Germinal center (tissue), 1 donor: ENCODE results near the gene KCTD17.

Experiments used
- DNase-seq: peaks from one replicate; pipeline ENCODE4 v3.0.0; 2012; ENCODE audit warnings: mixed read lengths, low spot score

The KCTD17 gene

GRCh38 chr22:37080438-37080837 is 28.9 kb downstream of the KCTD17 start:
- DNase-seq: no peak

- no peak for DNase-seq
Observed at GRCh38 chr22:37080838-37081237, 29.3 kb downstream of the KCTD17 start.

DNA sequence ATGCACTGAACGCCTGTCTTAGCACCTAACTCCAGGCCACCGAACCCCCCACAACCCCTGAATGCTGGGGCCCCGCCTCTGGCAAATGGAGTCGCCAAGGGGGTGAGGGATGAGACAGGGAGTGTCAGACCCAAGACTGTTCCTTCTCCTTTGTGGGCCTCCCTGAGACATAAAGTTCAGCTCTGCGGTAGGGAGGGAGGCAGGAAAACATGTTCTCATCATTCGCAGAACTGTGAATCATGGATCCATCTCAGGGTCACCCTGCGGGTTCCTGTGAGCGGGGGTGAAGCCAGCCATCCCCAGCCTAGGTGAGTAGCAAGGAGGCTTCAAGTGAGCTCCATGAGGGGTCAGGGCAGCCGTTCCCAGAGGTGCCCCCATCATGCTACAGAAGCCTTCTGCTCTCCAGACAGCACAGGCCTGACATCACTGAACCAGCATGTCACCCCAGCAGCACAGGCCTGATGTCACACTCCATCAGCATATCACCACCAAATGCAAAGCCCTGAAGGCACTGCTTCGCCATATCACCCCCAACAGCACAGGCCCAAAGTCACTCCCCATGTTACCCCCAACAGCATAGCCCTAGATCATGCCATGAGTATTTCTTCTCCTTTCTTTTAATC is 30.8 kb downstream of the KCTD17 start:
- no peak for DNase-seq

DNA sequence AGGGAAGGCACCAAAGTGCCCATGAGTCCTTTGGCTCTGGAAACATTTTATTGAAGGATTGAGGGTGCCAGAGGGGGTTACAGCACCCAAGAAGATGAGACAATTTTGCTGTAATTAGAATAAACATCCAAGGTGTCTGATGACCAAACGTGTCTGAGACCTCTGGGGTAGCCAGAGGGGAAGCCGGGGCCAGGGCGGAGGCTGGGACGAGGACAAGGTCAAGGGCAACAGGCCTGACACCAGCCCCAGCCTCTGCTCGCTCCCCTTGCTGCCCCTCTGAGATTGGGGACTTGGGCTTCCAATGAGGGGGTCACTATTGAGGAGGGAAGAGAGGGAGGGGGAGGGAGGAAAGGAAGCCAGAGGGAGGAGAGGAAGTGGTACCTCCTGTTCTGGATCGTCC is 32.4 kb downstream of the KCTD17 start:
- no peak for DNase-seq

DNA sequence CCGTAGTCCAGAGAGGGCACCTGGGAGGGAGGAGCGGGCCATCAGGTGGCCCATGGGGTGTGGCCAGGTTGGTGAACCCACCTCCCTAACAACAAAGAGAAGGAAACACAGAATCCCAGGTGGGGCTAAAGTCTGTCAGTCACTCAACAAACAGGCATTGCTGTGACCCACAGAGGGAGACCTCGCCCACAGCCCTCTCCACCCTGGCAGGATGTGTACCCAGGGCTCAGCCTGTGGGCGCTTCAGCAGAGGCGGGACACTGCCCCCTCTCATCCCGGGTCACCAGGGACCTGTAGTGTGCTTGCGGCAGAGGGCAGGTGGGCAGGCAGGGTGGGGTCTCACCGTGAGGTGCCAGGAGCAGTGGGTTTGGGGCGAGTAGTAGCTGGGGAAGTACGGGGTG is 32.8 kb downstream of the KCTD17 start:
- no peak for DNase-seq

DNA sequence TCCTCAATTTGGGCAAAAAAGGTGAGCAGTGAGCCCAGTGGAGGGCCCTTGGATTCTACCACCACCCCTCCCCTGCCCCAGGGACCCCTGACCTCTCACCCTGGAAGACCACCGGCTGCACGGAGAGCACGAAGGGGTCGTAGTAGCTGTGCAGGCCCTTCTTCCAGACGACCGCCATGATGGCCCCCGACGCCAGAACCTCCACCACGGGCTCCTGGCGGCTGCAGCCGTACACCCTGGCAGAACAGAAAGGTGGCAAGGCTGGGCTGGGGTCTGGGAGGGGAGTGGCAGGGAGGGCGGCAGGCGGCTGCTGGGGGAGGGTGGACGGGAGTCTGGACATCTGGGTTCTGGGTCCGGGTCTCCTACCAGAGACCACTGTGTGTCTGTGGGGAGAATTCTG is 34.6 kb downstream of the KCTD17 start:
- DNase-seq: no peak

DNA sequence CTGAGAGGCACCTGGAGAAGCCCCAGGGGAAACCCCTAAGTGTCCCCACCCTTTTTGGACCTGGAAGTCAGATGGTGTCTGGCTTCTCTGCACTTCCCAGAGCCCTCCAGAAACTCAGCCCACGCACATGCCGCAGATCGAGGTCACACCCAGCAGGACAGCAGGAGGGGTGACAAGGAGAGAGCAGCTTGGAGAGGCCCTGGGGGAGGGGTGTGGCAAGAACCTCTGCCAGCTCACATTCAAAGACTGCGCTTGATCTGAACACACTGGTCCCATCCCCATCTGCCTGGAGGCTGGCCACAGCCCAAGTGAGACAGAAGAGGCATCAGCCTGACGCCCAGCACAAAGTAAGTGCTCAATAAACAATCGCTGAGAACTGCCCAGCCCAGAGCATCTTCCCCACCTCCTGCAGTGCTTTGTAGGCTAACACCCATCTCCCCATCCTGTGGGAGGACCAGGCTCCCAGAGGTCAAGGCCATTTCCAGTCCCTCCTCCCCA is 36.6 kb downstream of the KCTD17 start:
- no peak for DNase-seq

DNA sequence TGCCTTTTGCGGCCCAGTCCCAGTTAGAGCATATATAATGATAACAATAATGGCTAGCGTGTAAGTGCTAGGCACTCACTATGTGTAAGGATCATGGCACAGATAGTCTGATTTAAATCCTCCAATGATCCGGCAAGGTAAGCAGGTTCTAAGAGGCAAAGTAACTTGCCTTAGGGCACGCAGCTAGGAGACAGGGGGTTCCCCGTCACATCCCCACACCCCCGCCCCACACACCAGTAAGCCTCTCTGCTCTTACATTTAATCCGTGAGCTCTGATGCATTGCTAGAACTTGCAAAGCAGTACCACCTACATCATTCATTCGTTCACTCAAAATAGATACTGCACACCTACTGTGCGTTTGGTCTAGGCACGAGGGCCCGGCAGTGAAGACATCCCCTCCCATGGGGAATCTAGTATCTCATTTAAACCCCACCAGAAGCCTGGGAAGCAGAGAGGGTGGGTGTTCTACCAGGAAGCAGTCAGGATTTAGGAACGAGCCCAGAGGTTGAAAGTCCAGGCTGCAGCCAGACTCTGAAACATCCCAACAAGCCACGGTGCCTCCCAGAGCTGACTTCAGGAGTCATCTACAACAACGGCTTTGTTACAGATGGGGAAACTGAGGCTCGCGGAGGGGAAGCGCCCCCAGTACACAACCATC is 37.3 kb downstream of the KCTD17 start:
- no peak for DNase-seq

GRCh38 chr22:37089434-37089833 is 37.9 kb downstream of the KCTD17 start:
- DNase-seq: no peak

- no peak for DNase-seq
Observed at GRCh38 chr22:37090920-37091695, 39.6 kb downstream of the KCTD17 start.

GRCh38 chr22:37091994-37092393 is 40.5 kb downstream of the KCTD17 start:
- DNase-seq: no peak

GRCh38 chr22:37092997-37093396 is 41.5 kb downstream of the KCTD17 start:
- no peak for DNase-seq

DNA sequence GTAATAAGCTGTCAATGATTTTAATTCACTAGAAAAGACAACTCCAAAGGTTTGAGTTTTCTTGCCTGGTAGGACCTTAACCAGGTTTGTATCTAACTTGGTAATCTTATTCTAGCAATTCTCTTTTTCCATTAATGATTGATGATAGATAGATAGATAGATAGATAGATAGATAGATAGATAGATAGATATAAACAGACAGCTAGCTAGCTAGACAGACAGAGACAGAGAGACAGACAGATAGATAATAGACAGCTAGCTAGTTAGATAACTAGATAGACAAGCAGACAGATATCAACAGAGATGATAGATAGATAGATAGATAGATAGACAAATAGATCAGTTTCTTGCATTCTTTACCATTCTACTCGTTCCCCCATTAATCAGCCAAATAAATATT is 42.7 kb downstream of the KCTD17 start:
- no peak for DNase-seq

- no peak for DNase-seq
Observed at GRCh38 chr22:37095113-37095512, 43.6 kb downstream of the KCTD17 start.

DNA sequence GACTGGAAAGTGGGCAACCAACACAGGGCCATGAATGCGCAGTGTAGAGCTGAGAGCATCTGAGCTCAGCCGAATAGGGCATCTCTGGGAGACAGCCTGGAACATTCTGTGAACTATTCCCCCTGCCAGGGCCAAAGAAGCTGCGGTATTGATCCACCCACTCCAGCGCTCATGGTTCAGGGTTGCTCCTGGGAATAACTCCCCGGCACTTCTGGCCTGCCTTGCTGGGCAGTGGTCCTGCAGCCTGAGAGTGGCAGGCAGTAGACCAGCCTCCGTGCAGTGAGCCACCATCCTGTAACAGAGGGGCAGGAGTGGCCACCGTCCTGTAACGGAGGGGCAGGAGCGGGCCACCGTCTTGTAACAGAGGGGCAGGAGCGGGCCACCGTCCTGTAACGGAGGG is 45.8 kb downstream of the KCTD17 start:
- no peak for DNase-seq

DNA sequence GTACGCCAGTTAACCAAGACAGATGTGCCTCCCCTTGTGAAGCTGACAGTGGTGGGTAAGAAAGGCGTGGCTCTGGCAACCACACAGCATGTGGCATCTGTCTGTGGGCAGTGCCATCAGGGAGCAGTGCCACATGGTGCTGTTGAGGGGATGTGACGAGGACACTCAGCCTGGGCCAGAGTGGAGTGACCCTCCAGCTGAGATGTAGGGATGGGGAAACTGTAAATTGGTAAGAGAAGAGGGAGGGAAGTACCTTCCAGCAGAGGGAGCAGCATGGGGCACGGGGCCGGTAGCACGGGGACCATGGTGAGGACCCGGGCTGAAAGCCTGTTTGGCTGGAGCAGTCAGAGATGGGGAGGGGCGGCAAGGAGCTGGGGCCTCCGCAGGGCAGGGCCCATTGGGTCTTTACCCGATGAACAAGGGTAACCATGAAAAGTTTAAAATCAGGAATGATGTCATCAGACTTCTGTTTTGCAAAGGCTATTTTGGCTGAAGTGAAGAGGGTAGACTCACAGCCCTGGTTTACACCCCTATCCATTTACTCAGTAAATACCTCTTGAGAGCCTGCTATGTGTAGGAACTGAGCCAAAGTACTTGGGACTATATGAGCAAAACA is 47.5 kb downstream of the KCTD17 start:
- DNase-seq: no peak

DNA sequence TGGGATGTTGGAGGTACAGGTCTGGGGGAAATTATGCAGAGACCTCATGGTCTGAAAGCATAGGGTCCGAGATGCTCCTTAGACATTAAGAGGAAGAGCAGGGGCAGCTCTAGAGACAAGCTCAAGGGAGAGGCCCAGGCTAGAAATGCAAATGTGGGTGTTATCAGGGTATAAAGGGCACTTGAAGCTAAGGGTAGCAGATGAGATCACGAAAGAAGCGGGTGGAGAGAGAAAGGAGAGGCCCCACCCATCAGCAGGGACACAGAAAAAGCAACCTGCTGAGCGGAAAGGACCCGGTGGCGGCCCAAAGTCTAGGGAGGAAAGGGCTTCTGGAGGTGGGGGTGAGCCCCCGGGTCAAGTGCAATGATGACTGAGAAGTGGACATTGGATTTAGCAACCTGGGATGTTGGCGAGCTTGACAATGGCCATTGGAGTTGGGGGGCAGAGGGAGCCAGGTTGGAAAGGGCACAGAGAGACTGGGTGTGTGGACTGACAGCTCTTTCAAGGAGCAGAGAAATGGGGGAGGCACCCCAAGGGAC is 49.1 kb downstream of the KCTD17 start:
- no peak for DNase-seq

DNA sequence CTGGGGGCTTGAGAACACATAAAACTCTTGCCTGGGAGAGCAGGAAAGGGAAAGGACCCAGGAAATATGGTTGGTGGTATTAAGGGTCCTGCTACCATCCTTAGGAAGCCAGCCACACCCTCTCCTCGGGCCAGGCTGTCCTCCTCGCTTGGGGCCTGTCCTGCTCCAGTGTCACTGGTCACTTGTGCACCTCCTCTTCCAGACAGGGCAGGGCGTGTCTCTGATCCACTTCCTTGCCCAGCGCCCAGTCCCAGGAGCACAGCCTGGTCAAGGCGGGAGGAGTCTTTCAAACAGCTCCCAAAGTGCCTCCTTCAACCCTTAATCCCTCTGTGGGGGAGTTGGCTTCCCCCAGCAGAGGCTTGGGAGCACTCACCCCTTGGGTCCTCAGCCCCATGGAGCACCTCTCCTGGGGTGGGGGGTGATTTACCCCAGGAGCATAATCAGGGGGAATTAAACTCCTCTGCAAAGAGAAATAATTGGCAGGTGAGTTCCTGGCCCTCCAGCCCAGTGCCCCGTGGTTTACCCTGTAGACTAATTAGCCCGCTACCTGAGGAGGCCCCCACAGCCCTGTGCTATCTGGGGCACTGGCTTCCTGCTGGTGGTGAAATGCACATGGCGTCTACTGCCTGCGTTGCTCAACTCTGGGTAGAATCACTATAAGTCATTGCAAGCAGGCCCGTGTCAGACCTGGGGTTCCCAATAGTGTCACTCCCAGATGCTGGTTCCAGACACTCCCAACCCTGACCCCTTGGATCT is 49.9 kb downstream of the KCTD17 start:
- DNase-seq: no peak

GRCh38 chr22:37103151-37103550 is 51.6 kb downstream of the KCTD17 start:
- no peak for DNase-seq

DNA sequence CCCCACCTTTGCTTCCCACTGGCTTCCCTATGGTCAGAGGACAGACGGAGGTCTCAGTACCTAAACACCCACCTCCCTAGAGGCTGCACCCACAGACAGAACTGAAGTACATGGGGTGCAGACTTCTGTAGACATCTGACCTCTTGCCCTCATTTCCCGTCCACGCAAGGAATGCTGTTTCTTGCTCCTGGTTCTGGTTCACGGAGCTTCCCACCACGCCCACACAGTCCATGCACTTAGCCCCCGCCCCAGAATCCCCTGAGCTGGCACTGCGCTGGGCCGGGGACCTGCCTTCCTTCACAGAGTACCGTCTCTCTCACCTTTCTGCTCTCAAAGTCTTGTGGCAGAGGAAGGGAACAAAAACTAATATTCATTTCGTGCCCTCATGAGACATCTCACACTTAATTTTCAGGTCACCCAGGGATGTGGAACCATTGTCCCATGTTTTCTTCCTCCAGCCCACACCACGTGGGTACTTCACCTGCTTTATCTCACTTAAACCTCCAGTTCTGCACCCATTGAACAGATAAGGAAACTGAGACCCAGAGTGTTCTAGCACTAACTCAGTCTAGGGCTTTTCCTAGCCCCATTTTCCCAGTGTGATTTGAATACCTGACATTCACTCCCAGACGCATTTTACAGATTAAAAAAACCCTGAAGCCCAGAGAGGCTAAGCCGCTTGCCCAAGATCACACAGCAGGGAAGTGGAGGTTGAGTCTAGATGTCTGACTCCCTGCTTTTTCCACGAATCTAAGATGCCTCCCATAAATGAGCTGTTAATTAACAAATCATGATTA is 52.3 kb downstream of the KCTD17 start:
- no peak for DNase-seq

DNA sequence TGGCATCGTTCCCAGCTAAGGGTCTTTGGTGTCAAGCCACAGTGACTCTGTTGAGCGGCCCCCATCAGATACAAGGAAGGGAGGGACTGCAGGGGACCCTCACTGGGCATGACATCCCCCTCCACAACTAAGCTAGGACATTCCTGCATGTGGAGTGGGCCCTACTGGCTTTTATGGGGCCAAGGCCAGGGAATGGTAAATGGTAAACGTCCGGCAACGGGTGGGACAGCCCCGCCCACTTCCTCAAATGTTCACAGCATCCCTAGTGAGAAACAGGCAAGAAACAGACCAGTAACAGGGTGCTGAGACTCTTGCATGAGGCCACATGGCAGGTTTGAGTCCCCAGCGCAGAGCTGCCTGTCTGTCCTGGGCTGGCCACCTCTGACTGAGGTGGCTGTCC is 53.6 kb downstream of the KCTD17 start:
- no peak for DNase-seq
